Calu3 (cell line): Measurements from ENCODE around the gene CH25H. TPM values are rescaled to one million over a fixed set of nuclear protein-coding genes. Genes with fewer than 3 reads are reported as not detected.

Experiments used
- BruUV-seq: library from RNA; stranded (reverse); fragments of 400-500 nt; replicated peaks from 2 replicates; lab custom pipeline; 2021; lab: Mats Ljungman, UMichigan
- CTCF ChIA-PET: fragments of 300-600 bp; sonication (Branson Sonifier 250); formaldehyde crosslinking; loops from one replicate; lab custom pipeline; 2022; ENCODE audit warnings: antibody characterized with exemption; lab: Charles Lee
- DNase-seq: peaks from one replicate; pipeline ENCODE4 v3.0.0; 2022
- H3K27ac Mint-ChIP-seq: one replicate; pipeline ENCODE4 v1.8.0; 2022; ENCODE audit warnings: mixed read lengths; ENCODE audit not compliant: unreplicated experiment
- H3K27me3 Mint-ChIP-seq: one replicate; pipeline ENCODE4 v1.8.0; 2022; ENCODE audit warnings: mixed read lengths; ENCODE audit not compliant: unreplicated experiment
- H3K36me3 Mint-ChIP-seq: one replicate; pipeline ENCODE4 v1.8.0; 2022; ENCODE audit warnings: mild to moderate bottlenecking, moderate library complexity, mixed read lengths; ENCODE audit not compliant: insufficient read depth, unreplicated experiment
- H3K4me1 Mint-ChIP-seq: one replicate; pipeline ENCODE4 v1.8.0; 2022; ENCODE audit warnings: mild to moderate bottlenecking, low read depth, mixed read lengths; ENCODE audit not compliant: unreplicated experiment
- H3K4me3 Mint-ChIP-seq: one replicate; pipeline ENCODE4 v1.8.0; 2022; ENCODE audit warnings: mild to moderate bottlenecking, low read depth, moderate library complexity, mixed read lengths; ENCODE audit not compliant: unreplicated experiment
- H3K9me3 Mint-ChIP-seq: one replicate; pipeline ENCODE4 v1.8.0; 2022; ENCODE audit warnings: low read depth, mixed read lengths; ENCODE audit not compliant: unreplicated experiment
- intact Hi-C: fragments of 100-400 bp; cut with micrococcal nuclease; formaldehyde crosslinking; loops from one replicate; pipeline ENCODE4 v1.10.0; 2022; ENCODE audit not compliant: unreplicated experiment
- total RNA-seq: library from RNA; stranded (reverse); gene quantifications from 2 replicates; pipeline ENCODE4 v1.2.3, GENCODE V29; 2022
- TF ChIP-seq, protein P1 (sequence below): fragments of 200-600 bp; IDR thresholded peaks from one replicate; pipeline ENCODE4 v1.8.0; 2022; ENCODE audit warnings: antibody characterized with exemption; ENCODE audit not compliant: unreplicated experiment

Gene CH25H
- total RNA-seq, 1 experiment from 2014 or later: not detected

DNA sequence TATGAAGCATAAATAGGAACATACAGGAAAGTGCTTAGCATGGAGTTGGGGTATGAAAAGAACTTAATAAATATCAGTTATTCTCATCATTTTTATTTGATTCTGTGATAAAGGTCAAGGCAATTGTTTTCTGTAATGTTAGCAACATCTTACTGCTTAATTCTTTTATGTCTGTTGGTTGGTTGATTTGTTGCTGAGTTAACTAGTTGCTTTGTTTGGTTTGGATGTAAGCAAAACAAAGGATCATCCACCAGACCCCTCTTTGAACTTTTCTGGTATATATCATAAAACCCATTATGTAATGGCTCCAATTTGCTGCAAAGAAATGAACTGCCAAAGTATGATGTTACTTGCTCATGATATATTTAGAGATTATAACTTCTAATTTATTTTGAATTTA, 44.5 kb downstream of the CH25H start:
- no peak for DNase-seq
- Mint-ChIP-seq H3K4me3 (no peak overlapping the region), H3K9me3 (no peaks in the 10 kb centered on the region), H3K27ac (no peak overlapping the region), H3K27me3 (peaks cover 14% of the 10 kb centered on the region), H3K36me3 (no peaks in the 10 kb centered on the region), H3K4me1 (no peaks in the 10 kb centered on the region)
- no TSS peak for BruUV-seq
- intact Hi-C loops: no loop called here
- CTCF ChIA-PET: no interaction called here
- TF ChIP-seq, protein P1, sequence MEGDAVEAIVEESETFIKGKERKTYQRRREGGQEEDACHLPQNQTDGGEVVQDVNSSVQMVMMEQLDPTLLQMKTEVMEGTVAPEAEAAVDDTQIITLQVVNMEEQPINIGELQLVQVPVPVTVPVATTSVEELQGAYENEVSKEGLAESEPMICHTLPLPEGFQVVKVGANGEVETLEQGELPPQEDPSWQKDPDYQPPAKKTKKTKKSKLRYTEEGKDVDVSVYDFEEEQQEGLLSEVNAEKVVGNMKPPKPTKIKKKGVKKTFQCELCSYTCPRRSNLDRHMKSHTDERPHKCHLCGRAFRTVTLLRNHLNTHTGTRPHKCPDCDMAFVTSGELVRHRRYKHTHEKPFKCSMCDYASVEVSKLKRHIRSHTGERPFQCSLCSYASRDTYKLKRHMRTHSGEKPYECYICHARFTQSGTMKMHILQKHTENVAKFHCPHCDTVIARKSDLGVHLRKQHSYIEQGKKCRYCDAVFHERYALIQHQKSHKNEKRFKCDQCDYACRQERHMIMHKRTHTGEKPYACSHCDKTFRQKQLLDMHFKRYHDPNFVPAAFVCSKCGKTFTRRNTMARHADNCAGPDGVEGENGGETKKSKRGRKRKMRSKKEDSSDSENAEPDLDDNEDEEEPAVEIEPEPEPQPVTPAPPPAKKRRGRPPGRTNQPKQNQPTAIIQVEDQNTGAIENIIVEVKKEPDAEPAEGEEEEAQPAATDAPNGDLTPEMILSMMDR: no peak

DNA sequence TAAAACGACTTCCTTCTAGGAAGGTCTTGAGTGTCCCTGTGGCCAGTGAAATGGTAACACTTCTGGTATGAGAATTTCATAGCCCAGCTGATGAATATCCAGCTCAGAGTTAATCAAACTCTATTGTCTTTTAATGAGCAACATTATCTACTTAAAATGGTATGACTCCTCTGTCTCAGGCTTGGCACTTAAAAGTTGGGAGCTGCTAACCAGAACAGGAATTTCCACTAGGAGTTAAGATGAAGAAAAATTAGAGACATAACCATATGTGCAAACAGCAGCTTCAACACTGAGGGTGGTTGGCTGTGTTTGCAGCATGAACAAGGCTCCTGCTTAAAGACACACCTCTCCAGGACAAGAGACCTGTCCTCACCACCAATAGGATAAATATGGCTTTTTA, 46.8 kb downstream of the CH25H start:
- BruUV-seq: no TSS peak
- TF ChIP-seq, protein P1: no peak
- no peak overlapping the region for H3K4me3 Mint-ChIP-seq
- intact Hi-C loops: no loop called here
- CTCF ChIA-PET: no interaction called here
- no peak overlapping the region for H3K27ac Mint-ChIP-seq
- peaks cover 1% of the 10 kb centered on the region for H3K4me1 Mint-ChIP-seq
- H3K27me3 Mint-ChIP-seq: peaks cover 14% of the 10 kb centered on the region
- no peak for DNase-seq
- no peaks in the 10 kb centered on the region for H3K36me3 Mint-ChIP-seq
- no peaks in the 10 kb centered on the region for H3K9me3 Mint-ChIP-seq

DNA sequence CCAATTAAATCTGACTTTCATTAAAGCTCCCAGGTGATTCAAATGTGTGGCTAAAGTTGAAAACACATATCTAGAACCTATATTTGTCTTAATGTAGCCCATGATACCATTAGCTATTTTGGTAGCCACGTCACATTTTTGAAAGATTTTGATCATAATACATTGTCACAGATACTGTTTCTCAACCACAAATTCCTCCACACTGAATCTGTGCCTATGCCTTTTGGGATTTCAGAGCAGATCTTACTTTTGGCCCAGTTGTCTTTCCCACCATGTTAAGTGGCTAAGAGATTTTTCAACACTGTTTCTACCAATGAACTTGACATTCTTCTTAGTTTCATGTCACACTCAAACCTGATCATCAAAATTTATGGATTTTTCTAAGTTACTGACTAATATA, 47.4 kb downstream of the CH25H start:
- Mint-ChIP-seq H3K4me1 (peaks cover 7% of the 10 kb centered on the region), H3K36me3 (no peaks in the 10 kb centered on the region), H3K27ac (no peak overlapping the region), H3K9me3 (no peaks in the 10 kb centered on the region), H3K27me3 (peaks cover 10% of the 10 kb centered on the region), H3K4me3 (no peak overlapping the region)
- TF ChIP-seq, protein P1: no peak
- intact Hi-C loops: no loop called here
- BruUV-seq: no TSS peak
- no peak for DNase-seq
- CTCF ChIA-PET: no interaction called here

DNA sequence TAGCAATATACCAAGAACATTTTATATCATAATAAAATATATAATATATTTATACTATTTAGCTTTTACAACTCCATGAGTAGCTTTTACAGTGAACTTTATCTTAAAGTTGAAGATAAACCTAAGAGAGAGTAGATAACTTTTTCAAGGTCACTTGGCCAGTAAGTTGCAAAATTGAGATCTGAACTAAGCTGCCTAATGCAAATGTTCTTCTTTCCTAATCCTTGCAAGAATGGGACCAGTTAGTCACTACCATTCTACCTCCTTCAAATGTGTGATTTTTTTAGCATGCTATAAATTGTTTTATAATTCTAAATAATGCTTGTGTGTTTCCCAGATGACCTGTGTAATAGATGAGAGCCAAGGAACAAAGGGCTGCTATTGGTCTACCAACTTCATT, 47.8 kb downstream of the CH25H start:
- intact Hi-C loops: no loop called here

More for the DNA sequence above, 47.8 kb downstream of the CH25H start:
- DNase-seq: no peak
- BruUV-seq: no TSS peak
- Mint-ChIP-seq H3K27ac (no peak overlapping the region), H3K4me1 (peaks cover 7% of the 10 kb centered on the region), H3K27me3 (peaks cover 5% of the 10 kb centered on the region), H3K36me3 (no peaks in the 10 kb centered on the region), H3K9me3 (no peaks in the 10 kb centered on the region), H3K4me3 (no peak overlapping the region)
- CTCF ChIA-PET: no interaction called here
- TF ChIP-seq, protein P1: no peak
